Trophoblast cell (in vitro differentiated cells and primary cell): ENCODE results near the gene DHRS4.

Experiments
- DNase-seq, 2 donors: peaks; one replicate each; pipeline ENCODE4 v3.0.0-alpha.2; 2016
- H2AFZ ChIP-seq: 2 replicates; pipeline ENCODE4 v1.6.1; 2013; ENCODE audit warnings: low read length, moderate library complexity, mild to moderate bottlenecking; ENCODE audit not compliant: insufficient read depth, poor library complexity
- H2AK5ac ChIP-seq: 2 replicates; pipeline ENCODE4 v1.6.1; 2013; ENCODE audit warnings: mild to moderate bottlenecking, low read length
- H2BK120ac ChIP-seq: 2 replicates; pipeline ENCODE4 v1.6.1; 2013; ENCODE audit warnings: low read length, mild to moderate bottlenecking, moderate library complexity; ENCODE audit not compliant: insufficient read depth, poor library complexity
- H2BK12ac ChIP-seq: 2 replicates; pipeline ENCODE4 v1.6.1; 2013; ENCODE audit warnings: mild to moderate bottlenecking, low read length, moderate library complexity
- H2BK5ac ChIP-seq: 2 replicates; pipeline ENCODE4 v1.6.1; 2013; ENCODE audit warnings: low read length, low read depth, moderate library complexity, mild to moderate bottlenecking; ENCODE audit not compliant: poor library complexity
- H3K14ac ChIP-seq: 2 replicates; pipeline ENCODE4 v1.6.1; 2013; ENCODE audit warnings: mild to moderate bottlenecking, low read length
- H3K18ac ChIP-seq: 2 replicates; pipeline ENCODE4 v1.6.1; 2013; ENCODE audit warnings: mild to moderate bottlenecking, low read length
- H3K23ac ChIP-seq: 2 replicates; pipeline ENCODE4 v1.6.1; 2013; ENCODE audit warnings: low read length
- H3K27ac ChIP-seq: 2 replicates; pipeline ENCODE4 v1.5.1; 2013; ENCODE audit warnings: low read depth, mild to moderate bottlenecking, inconsistent platforms, low read length, moderate library complexity
- H3K27me3 ChIP-seq: 2 replicates; pipeline ENCODE4 v1.6.1; 2013; ENCODE audit warnings: inconsistent platforms, mild to moderate bottlenecking, low read length, moderate library complexity; ENCODE audit not compliant: insufficient read depth
- H3K36me3 ChIP-seq, 2 experiments: 1 replicate in 1 of 2; 2 replicates in 1 of 2; pipeline ENCODE4 v1.6.1; 2013; ENCODE audit warnings: low read length in 2 of 2, mild to moderate bottlenecking in 2 of 2, moderate library complexity in 1 of 2; ENCODE audit not compliant: insufficient read depth in 2 of 2, control insufficient read depth in 1 of 2
- H3K4ac ChIP-seq: 2 replicates; pipeline ENCODE4 v1.6.1; 2013; ENCODE audit warnings: low read depth, mild to moderate bottlenecking, low read length, moderate library complexity
- H3K4me1 ChIP-seq, 2 experiments: 1 replicate in 1 of 2; 2 replicates in 1 of 2; pipeline ENCODE4 v1.6.1; 2013; ENCODE audit warnings: low read length in 2 of 2, mild to moderate bottlenecking in 2 of 2, moderate library complexity in 1 of 2; ENCODE audit not compliant: insufficient read depth in 2 of 2, control insufficient read depth in 1 of 2
- H3K4me2 ChIP-seq: 2 replicates; pipeline ENCODE4 v1.6.1; 2013; ENCODE audit warnings: inconsistent platforms, mild to moderate bottlenecking, low read length, moderate library complexity
- H3K4me3 ChIP-seq: 2 replicates; pipeline ENCODE4 v1.5.1; 2013; ENCODE audit warnings: mild to moderate bottlenecking, low read depth, low read length, inconsistent platforms
- H3K79me1 ChIP-seq: one replicate; pipeline ENCODE4 v1.6.1; 2013; ENCODE audit warnings: low read length
- H3K79me2 ChIP-seq: 2 replicates; pipeline ENCODE4 v1.6.1; 2013; ENCODE audit warnings: low read length, mild to moderate bottlenecking; ENCODE audit not compliant: control insufficient read depth, insufficient read depth, poor library complexity
- H3K9ac ChIP-seq: 2 replicates; pipeline ENCODE4 v1.6.1; 2013; ENCODE audit warnings: mild to moderate bottlenecking, low read length
- H3K9me3 ChIP-seq: 2 replicates; pipeline ENCODE4 v1.6.1; 2013; ENCODE audit warnings: low read depth, mild to moderate bottlenecking, control low read depth, inconsistent platforms, low read length; ENCODE audit not compliant: insufficient read depth
- H4K12ac ChIP-seq: 2 replicates; pipeline ENCODE4 v1.6.1; 2013; ENCODE audit warnings: low read depth, mild to moderate bottlenecking, low read length, moderate library complexity
- H4K8ac ChIP-seq: 2 replicates; pipeline ENCODE4 v1.6.1; 2013; ENCODE audit warnings: low read depth, mild to moderate bottlenecking, low read length, moderate library complexity
- H4K91ac ChIP-seq: one replicate; pipeline ENCODE4 v1.6.1; 2013; ENCODE audit warnings: low read depth, mild to moderate bottlenecking, low read length, moderate library complexity
- WGBS: extraction: QIAGEN DNeasy Blood & Tissue Kit; methylation state at CpG from one replicate; pipeline ENCODE4 v1.1.7; 2013; ENCODE audit warnings: missing lambda C conversion rate; ENCODE audit not compliant: insufficient read length, insufficient coverage; ENCODE audit errors: extremely low coverage; 5-methylcytosine and 5-hydroxymethylcytosine counted together

The DHRS4 gene

GRCh38 chr14:23926543-23926942, 27.0 kb upstream of the DHRS4 start:
- Histone ChIP-seq H3K4me2 (no peak overlapping the region), H3K36me3 (no peaks in the 10 kb centered on the region), H3K9ac (no peak overlapping the region), H4K12ac (no peak overlapping the region), H2BK120ac (no peak overlapping the region), H3K18ac (no peak overlapping the region), H3K27me3 (no peaks in the 10 kb centered on the region), H2BK5ac (no peak overlapping the region), H3K23ac (no peak overlapping the region), H3K79me1 (no peaks in the 10 kb centered on the region), H2AFZ (no peak overlapping the region), H3K4me1 (peaks cover 2 to 7% of the 10 kb centered on the region in 2 experiments), H2BK12ac (no peak overlapping the region), H3K14ac (no peak overlapping the region), H2AK5ac (no peak overlapping the region), H4K91ac (no peak overlapping the region), H3K79me2 (no peaks in the 10 kb centered on the region), H4K8ac (no peak overlapping the region), H3K9me3 (peaks cover 3% of the 10 kb centered on the region), H3K4ac (no peak overlapping the region), H3K4me3 (no peak overlapping the region), H3K27ac (no peak overlapping the region)
- DNase-seq: no peak
- no CpG with 5 or more reads among the region's 11 CpGs for WGBS

- whole genome bisulfite sequencing: no CpG with 5 or more reads among the region's 5 CpGs
- no peak overlapping the region for H2BK12ac ChIP-seq
- H3K4me3 ChIP-seq: no peak overlapping the region
- H3K27ac ChIP-seq: no peak overlapping the region
- H3K36me3 ChIP-seq: no peaks in the 10 kb centered on the region
- peaks cover 3% of the 10 kb centered on the region for H3K9me3 ChIP-seq
- no peak overlapping the region for H2AK5ac ChIP-seq
- no peaks in the 10 kb centered on the region for H3K27me3 ChIP-seq
- H3K14ac ChIP-seq: no peak overlapping the region
- H3K18ac ChIP-seq: no peak overlapping the region
- H3K4me2 ChIP-seq: no peak overlapping the region
- H3K4ac ChIP-seq: no peak overlapping the region
- no peaks in the 10 kb centered on the region for H3K79me1 ChIP-seq
- H3K23ac ChIP-seq: no peak overlapping the region
- H3K79me2 ChIP-seq: no peaks in the 10 kb centered on the region
- no peak for DNase-seq
- no peak overlapping the region for H2AFZ ChIP-seq
- no peak overlapping the region for H3K9ac ChIP-seq
- H4K91ac ChIP-seq: no peak overlapping the region
- H4K12ac ChIP-seq: no peak overlapping the region
- H2BK5ac ChIP-seq: no peak overlapping the region
- H4K8ac ChIP-seq: no peak overlapping the region
- no peak overlapping the region for H2BK120ac ChIP-seq
- H3K4me1 ChIP-seq: peaks cover 2 to 7% of the 10 kb centered on the region in 2 experiments
These were observed 24.4 kb upstream of the DHRS4 start for GRCh38 chr14:23929136-23929535.

- H2BK120ac ChIP-seq: no peak overlapping the region
- no peak overlapping the region for H4K91ac ChIP-seq
- peak; percentile 56 to 89 for DNase-seq
- WGBS: no CpG with 5 or more reads among the region's 3 CpGs
- H3K4ac ChIP-seq: no peak overlapping the region
- peaks cover 2 to 7% of the 10 kb centered on the region in 2 experiments for H3K4me1 ChIP-seq
- no peak overlapping the region for H3K9ac ChIP-seq
- H2BK12ac ChIP-seq: no peak overlapping the region
- H4K8ac ChIP-seq: no peak overlapping the region
- peaks cover 3% of the 10 kb centered on the region for H3K9me3 ChIP-seq
- H3K14ac ChIP-seq: no peak overlapping the region
- no peak overlapping the region for H2AFZ ChIP-seq
- H3K79me1 ChIP-seq: no peaks in the 10 kb centered on the region
- no peak overlapping the region for H3K27ac ChIP-seq
- no peak overlapping the region for H2AK5ac ChIP-seq
- H3K23ac ChIP-seq: no peak overlapping the region
- no peak overlapping the region for H3K4me2 ChIP-seq
- no peaks in the 10 kb centered on the region for H3K27me3 ChIP-seq
- H2BK5ac ChIP-seq: no peak overlapping the region
- H3K18ac ChIP-seq: no peak overlapping the region
- no peaks in the 10 kb centered on the region for H3K79me2 ChIP-seq
- no peak overlapping the region for H4K12ac ChIP-seq
- H3K4me3 ChIP-seq: no peak overlapping the region
- H3K36me3 ChIP-seq: no peaks in the 10 kb centered on the region
These were observed 23.7 kb upstream of the DHRS4 start for GRCh38 chr14:23929822-23930294.

- Histone ChIP-seq H3K4me3 (no peak overlapping the region), H4K8ac (no peak overlapping the region), H2AK5ac (no peak overlapping the region), H2BK5ac (no peak overlapping the region), H3K4me1 (peaks cover 2 to 7% of the 10 kb centered on the region in 2 experiments), H3K9me3 (peaks cover 3% of the 10 kb centered on the region), H3K27ac (no peak overlapping the region), H3K23ac (no peak overlapping the region), H2BK120ac (no peak overlapping the region), H3K18ac (no peak overlapping the region), H2BK12ac (no peak overlapping the region), H3K4ac (no peak overlapping the region), H4K12ac (no peak overlapping the region), H4K91ac (no peak overlapping the region), H3K4me2 (no peak overlapping the region), H3K14ac (no peak overlapping the region), H3K79me2 (no peaks in the 10 kb centered on the region), H3K36me3 (no peaks in the 10 kb centered on the region), H2AFZ (no peak overlapping the region), H3K27me3 (no peaks in the 10 kb centered on the region), H3K9ac (no peak overlapping the region), H3K79me1 (no peaks in the 10 kb centered on the region)
- no peak for DNase-seq
- WGBS: no CpG with 5 or more reads among the region's 4 CpGs
These were observed 22.8 kb upstream of the DHRS4 start for GRCh38 chr14:23930742-23931141.
